Left kidney (tissue), 2 donors: Measurements from ENCODE around the gene FCRL2. TPM values are rescaled to one million over a fixed set of nuclear protein-coding genes. Genes with fewer than 3 reads are reported as not detected.
"Not testable (repeated sequence)": the region's sequence is repeated elsewhere in the genome, so short reads cannot be mapped to it uniquely, and the experiment has no call there.

Experiments
- DNase-seq: peaks from one replicate; pipeline ENCODE4 v3.0.0-alpha.2; 2013
- polyA plus RNA-seq: library from polyadenylated mRNA; unstranded; fragments of 120-200 nt; gene quantifications from one replicate; pipeline ENCODE4 v1.2.1, GENCODE V29; 2013; ENCODE audit not compliant: insufficient read length

Gene FCRL2
- polyA plus RNA-seq, 1 donor, result 0.17 TPM

DNA sequence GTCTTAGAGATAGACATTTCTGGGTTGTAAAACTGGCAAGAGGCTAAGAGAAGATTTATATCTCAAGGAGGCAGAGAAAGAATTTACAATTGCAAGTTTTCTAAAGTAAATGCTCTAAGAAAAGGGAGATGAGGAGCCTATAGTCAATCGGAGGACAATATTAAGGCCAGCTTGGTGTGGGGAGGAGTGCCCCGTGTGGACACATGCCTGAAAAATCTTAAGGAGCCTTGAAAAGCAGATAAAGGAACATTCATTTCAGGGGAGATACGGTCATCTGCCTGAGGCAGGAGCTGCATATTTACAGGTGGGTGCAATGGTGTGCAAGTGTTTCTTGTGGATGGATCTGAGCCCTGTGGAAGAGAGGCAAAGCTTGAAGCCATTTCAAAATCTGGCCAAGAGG is 25.6 kb downstream of the FCRL2 start:
- no peak for DNase-seq

GRCh38 chr1:157748262-157748817 is 28.6 kb downstream of the FCRL2 start:
- DNase-seq, result no peak

- no peak for DNase-seq
Measured at GRCh38 chr1:157739229-157739901, 37.6 kb downstream of the FCRL2 start.

DNA sequence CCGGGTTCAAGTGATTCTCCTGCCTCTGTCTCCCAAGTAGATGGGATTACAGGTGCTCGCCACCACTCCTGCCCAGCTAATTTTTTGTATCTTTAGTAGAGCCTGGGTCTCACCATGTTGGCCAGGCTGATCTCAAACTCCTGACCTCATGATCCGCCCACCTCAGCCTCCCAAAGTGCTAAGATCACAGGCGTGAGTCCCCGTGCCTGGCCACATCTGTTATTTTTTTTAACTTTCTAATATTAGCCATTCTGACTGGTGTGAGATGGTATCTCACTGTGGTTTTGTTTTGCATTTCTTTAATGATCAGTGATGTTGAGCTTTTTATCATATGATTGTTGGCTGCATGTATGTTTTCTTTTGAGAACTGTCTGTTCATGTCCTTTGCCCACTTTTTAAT is 40.9 kb downstream of the FCRL2 start:
- DNase-seq, result not testable (repeated sequence)

DNA sequence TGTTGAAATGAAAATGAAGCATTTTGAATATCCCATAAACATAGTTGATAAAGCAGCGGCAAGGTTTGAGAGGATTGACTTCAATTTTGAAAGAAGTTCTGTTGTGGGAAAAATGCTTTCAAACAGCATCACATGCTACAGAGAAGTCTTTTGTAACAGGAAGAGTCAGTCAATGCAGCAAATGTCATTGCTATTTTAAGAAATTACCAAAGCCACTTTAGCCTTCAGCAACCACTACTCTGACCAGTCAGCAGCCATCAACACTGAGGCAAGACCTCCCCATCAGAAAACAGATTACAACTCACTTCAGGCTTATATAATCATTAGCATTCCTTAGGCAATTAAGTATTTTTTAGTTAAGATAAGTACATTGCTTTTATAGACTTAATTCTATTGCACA is 42.6 kb downstream of the FCRL2 start:
- DNase-seq, result no peak

GRCh38 chr1:157732755-157733154 is 44.2 kb downstream of the FCRL2 start:
- DNase-seq, result no peak

- no peak for DNase-seq
Measured at GRCh38 chr1:157725221-157725577, 51.7 kb downstream of the FCRL2 start.

GRCh38 chr1:157724537-157725220 is 52.3 kb downstream of the FCRL2 start:
- no peak for DNase-seq

DNA sequence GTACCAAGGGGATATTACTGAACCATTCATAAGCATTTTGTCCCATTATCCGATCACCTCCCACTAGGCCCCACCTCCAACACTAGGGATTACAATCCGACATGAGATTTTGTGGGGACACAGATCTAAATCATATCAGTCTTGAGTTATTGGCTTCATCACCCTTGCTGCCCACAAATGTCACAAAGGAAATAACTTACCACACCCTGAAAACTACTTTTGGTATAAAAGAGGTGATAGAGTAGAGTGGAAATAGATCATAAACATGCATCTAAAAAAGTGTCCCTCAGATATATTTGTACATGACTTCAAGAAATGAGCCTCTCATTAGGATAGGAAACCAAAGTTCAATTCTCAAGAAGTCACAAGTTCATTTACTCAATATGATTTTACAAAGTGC is 53.8 kb downstream of the FCRL2 start:
- DNase-seq, result no peak

DNA sequence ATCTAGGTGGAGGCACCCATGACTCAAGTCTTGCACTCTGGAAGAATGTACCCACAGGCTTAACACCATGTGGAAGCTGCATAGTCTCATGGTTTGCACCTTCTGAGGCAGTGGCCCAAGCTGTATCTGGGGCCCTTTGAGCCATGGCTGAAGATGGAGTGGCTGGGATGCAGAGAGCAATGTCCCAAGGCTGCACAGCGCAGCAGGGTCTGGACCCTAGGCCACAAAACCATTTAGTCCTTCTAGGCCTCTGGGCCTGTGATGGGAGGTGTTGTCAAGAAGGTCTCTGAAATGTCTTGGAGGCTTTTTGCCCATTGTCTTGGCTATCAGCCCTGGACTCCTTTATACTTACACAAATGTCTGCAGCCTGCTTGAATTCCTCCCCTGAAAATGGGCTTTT is 54.9 kb downstream of the FCRL2 start:
- no peak for DNase-seq

- no peak for DNase-seq
Measured at GRCh38 chr1:157715736-157716135, 61.2 kb downstream of the FCRL2 start.

GRCh38 chr1:157711802-157712201 is 65.1 kb downstream of the FCRL2 start:
- no peak for DNase-seq

GRCh38 chr1:157704878-157705277 is 72.1 kb downstream of the FCRL2 start:
- DNase-seq, result no peak

DNA sequence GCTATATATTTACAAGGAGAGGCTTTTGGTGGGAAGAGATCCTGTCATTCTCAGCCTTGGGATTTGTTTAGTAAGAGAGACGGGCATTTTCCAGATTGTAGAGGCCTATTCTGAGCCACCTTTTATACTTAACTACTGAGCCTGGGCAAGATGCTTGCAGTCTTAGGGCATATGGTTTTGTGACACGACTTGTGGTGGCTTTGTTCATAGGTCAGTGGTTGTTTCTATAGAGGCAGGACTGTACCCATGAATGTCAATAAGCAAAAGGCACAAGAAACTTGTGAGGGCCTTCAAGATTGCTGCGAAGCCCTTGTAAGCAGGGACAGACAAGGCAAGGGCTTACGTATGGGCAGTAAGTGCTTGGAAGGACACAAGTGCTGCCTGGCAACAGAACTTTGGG is 73.0 kb downstream of the FCRL2 start:
- no peak for DNase-seq

DNA sequence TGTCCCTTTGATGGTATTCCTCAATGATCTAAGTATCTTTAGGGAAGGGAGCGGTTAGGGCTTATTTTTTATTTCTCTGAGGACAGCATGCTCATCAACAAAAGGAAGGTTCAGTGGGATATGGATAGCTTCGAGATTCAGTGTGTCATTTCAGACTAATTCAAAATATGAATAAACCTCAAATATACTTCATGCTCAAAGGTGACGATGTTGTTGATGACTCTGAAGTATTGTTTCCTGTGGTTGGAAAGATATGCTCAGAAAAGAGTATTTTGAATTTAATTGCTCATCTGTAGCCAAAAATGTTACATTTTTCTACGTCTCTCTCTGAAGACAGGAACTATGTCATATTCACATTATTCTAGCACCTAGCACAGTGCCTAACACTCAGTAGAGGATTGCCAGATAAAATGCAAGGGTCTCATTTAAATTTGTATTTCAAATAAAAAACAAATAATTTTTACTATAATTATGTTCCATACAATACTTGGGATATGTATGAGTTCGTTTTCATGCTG is 74.6 kb downstream of the FCRL2 start:
- no peak for DNase-seq

DNA sequence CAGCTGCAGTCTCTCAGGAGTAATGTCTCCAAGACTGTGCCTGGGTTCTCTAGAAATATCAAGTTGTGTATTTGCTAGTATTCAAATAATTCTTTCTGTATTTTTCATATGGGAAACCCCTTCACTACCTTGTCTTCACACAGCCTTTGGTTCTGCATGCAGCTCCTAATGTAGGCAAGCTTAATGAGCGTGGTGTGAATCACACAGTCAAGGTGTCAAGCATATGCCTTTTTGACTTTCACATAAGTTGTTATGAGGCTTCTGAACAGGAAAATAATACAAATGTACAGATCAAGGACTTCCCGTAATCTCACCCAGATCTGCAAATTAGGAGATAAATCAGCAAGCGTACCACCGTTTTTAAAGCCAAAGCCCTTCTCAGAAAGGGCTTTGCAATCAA is 76.2 kb downstream of the FCRL2 start, which contains the start of gene FCRL3:
TSS of gene FCRL3 (minus strand) at position 38 of the 400 bp plus-strand sequence. CDS start 280 bp downstream, outside the sequence.
- DNase-seq, result no peak

DNA sequence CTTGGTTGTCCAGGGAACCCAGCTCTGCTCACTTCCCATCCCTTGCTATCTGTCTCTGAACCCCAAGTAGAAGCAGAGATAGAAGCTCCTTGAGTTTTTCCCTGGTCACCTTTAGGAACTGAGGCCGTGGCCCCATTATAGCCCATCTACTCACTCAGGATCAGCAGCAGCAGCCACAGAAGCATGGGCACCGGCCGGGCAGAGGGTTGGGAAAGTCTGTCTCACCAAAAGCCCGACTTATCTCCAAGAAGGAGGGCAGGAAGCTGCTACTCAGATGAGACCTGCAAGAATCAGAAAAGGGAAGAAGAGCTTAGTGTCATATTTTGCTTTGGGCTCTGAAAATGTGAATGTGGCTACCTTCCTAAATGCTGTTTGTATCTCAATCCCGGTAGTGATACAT is 76.6 kb downstream of the FCRL2 start:
- no peak for DNase-seq

DNA sequence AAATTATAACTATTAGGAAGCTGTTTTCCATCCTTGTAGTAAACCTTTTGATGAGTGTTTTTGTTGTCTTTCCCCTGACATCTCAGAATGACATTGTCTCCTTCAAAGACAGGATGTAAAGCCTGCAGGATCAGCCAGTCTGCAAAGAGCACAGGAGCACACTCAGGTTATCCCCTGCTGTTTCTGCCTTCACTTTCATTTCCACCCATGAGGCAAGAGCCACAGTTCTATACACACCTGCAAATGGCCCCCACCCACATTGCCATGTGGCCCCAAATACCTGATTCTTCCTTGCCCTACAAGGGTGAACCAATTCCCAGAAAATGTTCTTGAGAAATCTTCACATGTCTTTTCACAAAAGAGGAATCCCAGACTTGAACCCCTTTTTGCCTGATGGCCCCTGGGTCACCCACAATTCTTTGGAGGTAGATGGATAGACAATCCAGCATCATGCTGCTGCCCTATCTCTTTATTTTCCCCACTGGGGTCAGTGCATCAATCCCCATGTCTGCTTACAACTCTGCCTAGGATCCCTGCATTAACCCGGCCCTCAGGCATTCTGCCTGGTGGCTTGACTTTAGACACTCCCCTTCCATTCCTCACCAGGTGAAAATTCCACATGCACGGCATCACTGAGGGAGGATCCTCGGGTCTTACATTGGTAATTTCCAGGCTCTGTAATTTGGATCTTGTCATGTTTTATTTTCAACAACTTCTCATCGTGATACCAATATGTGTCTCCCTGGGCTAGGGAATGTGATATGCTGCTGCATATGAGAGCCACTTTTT is 79.0 kb downstream of the FCRL2 start:
- DNase-seq, result no peak

GRCh38 chr1:157696966-157697628 is 79.8 kb downstream of the FCRL2 start:
- DNase-seq, result no peak
